ENCODE measurements around the gene BCL10.

BCL10 gene

GRCh38 chr1:85219853-85220610 is 56.4 kb downstream of the BCL10 start:
- FAIRE-seq = no peak

- no peak for FAIRE-seq
These were observed 59.7 kb downstream of the BCL10 start for GRCh38 chr1:85216697-85217096.

Data from colon (tissue), 2 donors.